Measurements from ENCODE around the gene AFF2. TPM values are rescaled to one million over a fixed set of nuclear protein-coding genes. Genes with fewer than 3 reads are reported as not detected.
"Not testable (repeated sequence)": the region's sequence is repeated elsewhere in the genome, so short reads cannot be mapped to it uniquely, and the experiment has no call there.

Gene AFF2
- polyA plus RNA-seq, 6 donors from 2014 or later = 0.23 to 0.82 (median 0.32) TPM; not detected in 2

DNA sequence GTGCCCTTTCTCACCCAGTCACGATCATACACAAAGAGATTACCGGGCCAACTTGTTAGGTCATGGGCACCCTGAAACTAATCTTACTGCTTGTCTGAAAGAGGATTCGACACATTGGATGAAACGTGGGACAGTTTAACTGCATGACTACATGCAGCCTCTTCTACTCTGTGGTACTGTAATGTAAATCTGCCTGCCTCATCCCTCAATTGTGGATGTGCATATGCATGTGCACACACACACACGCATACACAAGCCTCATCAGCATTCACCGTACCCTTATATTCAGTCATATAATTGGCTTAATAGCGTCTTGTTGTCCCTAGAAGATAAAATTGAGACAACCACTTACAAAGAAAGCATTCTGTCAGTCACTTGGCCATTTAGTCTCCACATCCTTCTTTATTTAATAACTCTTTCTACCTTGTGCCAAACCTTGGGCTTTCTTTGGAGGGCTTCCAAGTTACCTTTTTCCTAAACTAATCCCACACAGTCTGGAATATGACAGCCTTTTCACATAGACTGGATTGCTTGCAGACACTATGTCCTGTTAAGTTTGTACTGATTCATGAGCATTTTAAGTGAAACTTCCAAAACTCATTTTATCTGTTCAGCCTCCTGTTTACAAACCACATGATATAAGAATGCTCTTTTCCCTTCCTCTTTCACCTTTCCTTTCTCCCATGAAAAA lies 132.9 kb downstream of the AFF2 start:
- no peaks in the 10 kb centered on the region for H3K4me1 Mint-ChIP-seq
- no peak overlapping the region for H3K27ac Mint-ChIP-seq
- no peak for DNase-seq
- ATAC-seq (ENCODE audit: low read depth in 2 of 2) = no peak
- peaks cover 0 to 2% (median 0%) of the 10 kb centered on the region in 7 donors for H3K9me3 Mint-ChIP-seq
- no peaks in the 10 kb centered on the region for H3K27me3 Mint-ChIP-seq
- H3K4me3 Mint-ChIP-seq = no peak overlapping the region
- H3K36me3 Mint-ChIP-seq = no peaks in the 10 kb centered on the region

DNA sequence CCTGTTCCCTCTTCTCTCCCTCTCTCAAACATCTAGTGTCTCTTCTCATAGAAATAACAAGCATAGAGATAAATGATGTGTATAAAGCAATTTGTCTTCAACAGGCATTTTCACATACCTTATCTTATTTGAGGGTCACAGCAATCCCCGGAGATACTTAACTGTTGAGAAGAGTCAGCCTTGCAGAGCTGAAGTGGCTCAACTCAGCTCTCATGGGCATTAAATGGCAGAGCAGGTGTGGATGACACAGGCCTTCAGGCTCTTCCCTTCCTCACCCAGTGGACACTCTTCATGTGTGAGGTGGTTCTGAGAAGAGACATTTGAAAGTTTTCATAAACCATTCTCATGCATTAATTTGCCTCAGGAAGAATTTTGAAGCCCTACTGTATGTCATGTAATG lies 134.2 kb downstream of the AFF2 start:
- ATAC-seq (ENCODE audit: low read depth in 2 of 2) = no peak
- no peak for DNase-seq
- Mint-ChIP-seq H3K27ac (no peak overlapping the region), H3K4me1 (no peaks in the 10 kb centered on the region), H3K36me3 (no peaks in the 10 kb centered on the region), H3K4me3 (no peak overlapping the region), H3K9me3 (peaks cover 0 to 2% (median 0%) of the 10 kb centered on the region in 7 donors), H3K27me3 (no peaks in the 10 kb centered on the region)

DNA sequence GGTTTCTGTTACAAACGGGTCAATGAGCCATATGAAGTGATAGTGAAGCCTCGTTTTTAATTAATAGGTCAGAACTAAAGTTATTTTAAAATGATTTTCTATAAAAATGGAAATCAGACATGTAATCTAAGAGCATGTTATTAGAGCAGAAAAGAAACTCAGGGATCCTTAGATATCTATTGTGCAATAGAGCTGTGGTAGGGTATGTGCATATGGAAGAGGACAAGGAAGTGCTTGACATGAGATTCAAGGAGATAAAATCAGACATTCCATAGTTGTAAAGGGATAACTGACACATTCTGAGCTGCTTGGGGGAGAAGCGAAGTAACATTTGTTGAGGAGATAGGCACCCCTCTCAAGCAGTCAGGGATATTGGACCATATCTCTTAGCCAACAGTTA lies 143.0 kb downstream of the AFF2 start:
- Mint-ChIP-seq H3K27me3 (no peaks in the 10 kb centered on the region), H3K4me3 (no peak overlapping the region), H3K27ac (peak overlapping the region in 1 of 6 donors; percentile 17), H3K9me3 (peaks cover 0 to 4% (median 0%) of the 10 kb centered on the region in 7 donors), H3K4me1 (no peaks in the 10 kb centered on the region), H3K36me3 (no peaks in the 10 kb centered on the region)
- ATAC-seq (ENCODE audit: low read depth in 2 of 2) = no peak
- no peak for DNase-seq

DNA sequence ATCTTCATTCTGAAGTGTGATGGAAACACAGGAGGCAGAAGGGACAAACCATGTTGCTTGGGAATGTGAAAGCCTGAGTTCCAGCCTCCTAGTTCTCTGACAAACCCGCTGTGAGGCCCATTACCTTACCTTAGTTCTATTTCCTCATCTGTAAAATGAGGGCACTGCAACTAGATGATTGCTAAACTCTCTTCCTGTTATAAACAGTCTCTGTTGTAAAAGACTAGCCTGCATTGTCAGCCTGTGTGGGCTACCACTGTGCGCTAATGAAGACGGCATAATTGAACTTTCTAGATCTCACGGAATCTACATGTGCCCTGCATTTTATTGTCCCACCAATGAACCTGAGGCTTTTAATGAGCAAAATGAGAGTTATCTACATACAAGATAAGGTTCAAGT lies 147.2 kb downstream of the AFF2 start:
- Mint-ChIP-seq H3K9me3 (no peaks in the 10 kb centered on the region), H3K4me1 (no peaks in the 10 kb centered on the region), H3K36me3 (no peaks in the 10 kb centered on the region), H3K27me3 (no peaks in the 10 kb centered on the region), H3K27ac (no peak overlapping the region), H3K4me3 (no peak overlapping the region)
- no peak for DNase-seq
- no peak for ATAC-seq (ENCODE audit: low read depth in 2 of 2)

DNA sequence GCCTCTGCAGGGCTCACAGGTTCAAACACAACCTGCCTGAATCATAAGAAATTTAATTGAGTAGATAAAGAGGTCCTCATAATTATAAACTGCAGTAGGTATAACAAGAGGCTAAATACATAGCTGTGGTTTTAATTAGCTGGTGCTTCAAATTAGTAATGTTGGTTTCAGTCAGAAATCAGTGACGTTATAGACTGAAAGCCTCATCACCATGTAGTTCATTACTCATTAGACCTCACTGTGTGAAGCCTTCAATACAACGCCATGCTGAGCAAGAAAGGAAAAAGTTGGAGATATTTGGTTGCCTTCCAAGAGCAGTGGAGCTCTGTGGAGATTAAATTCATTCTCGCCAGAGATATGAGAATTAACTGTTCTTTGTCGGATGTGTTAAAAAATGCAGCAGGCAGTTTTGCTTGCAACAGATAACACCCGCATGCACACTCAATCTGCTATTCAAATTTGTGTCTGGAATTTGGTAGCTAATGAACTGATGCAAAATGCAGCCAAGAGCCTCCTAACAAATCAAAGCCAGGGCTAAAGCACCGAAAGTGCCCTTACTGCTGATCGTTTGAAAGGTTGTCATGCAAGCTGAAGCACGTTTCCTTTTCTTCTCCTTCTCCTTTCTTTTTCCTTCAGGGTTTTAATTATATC lies 148.9 kb downstream of the AFF2 start:
- Mint-ChIP-seq H3K36me3 (no peaks in the 10 kb centered on the region), H3K27ac (no peak overlapping the region), H3K4me3 (no peak overlapping the region), H3K27me3 (no peaks in the 10 kb centered on the region), H3K4me1 (no peaks in the 10 kb centered on the region), H3K9me3 (peaks cover 0 to 11% (median 2%) of the 10 kb centered on the region in 7 donors)
- DNase-seq = no peak
- no peak for ATAC-seq (ENCODE audit: low read depth in 2 of 2)

DNA sequence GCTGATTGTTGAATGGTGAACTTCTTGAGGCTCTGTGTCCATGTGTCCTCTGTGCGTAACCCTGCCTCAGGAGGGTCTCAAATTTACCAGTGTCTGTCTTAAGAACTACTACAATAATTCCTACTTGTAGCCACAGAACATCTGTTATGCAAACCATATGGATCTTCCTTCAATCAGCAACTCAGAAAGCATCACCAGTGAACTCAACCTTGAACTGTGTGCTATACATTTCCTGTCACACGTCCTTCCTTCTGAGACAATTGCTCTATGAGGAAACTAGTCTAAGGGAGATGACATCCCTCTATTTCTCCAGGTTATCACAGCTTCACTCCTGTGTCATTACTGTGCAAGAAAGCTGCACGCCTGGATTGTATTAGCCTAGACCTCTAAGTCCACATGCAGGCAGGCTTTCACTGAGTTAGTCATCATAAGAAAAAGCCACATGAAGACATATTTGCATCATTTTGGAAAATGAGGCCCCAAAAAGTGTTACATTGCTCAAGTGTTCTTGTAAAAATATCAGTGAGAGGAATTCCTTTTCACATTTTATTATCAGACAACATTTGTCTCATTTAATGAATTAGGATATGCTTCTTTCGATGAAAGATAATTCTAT lies 157.8 kb downstream of the AFF2 start:
- Mint-ChIP-seq H3K9me3 (peaks cover 0 to 16% (median 4%) of the 10 kb centered on the region in 7 donors), H3K27ac (peak overlapping the region in 1 of 6 donors; percentile 73)

DNA sequence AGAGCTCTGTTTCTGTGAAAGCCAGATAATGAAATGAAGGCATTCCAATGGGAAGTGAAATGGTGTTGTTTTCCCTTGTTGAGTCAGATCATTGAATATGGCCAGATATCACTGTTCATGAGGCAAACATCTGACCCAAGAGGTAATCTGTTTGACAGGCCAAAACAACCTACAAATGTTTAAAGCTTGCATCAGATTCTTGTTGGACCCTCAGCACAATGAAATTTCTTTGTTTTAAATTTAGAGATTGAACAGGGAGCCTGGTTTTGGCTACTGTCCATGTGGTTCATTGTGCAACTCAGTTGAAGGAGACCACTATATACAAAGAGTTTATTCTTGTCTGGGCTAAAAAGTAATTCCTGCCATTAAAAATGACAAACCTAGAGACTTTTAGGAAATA lies 159.1 kb downstream of the AFF2 start:
- ATAC-seq (ENCODE audit: low read depth in 2 of 2) (no peak), DNase-seq (no peak)
- H3K27me3 Mint-ChIP-seq = no peaks in the 10 kb centered on the region
- peaks cover 0 to 4% (median 0%) of the 10 kb centered on the region in 7 donors for H3K9me3 Mint-ChIP-seq
- no peak overlapping the region for H3K4me3 Mint-ChIP-seq
- no peaks in the 10 kb centered on the region for H3K36me3 Mint-ChIP-seq
- no peak overlapping the region for H3K27ac Mint-ChIP-seq
- H3K4me1 Mint-ChIP-seq = peaks cover 4 to 10% (median 6%) of the 10 kb centered on the region in 3 donors

More for the DNA sequence above, 157.8 kb downstream of the AFF2 start:
- peak; percentile 40 to 61 for ATAC-seq (ENCODE audit: low read depth in 2 of 2)
- Mint-ChIP-seq H3K4me1 (peaks cover 4 to 10% (median 6%) of the 10 kb centered on the region in 3 donors), H3K4me3 (no peak overlapping the region), H3K36me3 (no peaks in the 10 kb centered on the region), H3K27me3 (no peaks in the 10 kb centered on the region)
- no peak for DNase-seq

DNA sequence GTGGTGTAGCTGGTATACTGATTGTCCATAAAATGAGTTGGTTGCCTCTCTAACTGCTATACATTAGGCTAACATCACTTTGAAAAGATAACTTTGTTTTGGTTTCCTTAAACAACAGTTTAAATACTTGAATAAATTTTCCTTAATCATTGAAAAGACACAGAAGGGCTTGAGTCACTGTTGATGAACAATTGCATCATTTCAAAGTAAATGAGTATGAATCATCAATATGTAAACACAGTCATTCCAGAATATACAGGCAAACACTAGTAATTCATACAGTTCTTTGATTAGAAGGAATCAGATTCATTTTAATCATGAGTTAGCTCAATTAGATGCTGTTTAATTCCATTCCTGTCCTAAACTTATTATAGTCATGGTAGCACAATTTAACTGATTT lies 160.6 kb downstream of the AFF2 start:
- no peak for DNase-seq
- Mint-ChIP-seq H3K27me3 (no peaks in the 10 kb centered on the region), H3K4me1 (peaks cover 4 to 10% (median 6%) of the 10 kb centered on the region in 3 donors), H3K4me3 (no peak overlapping the region), H3K9me3 (peaks cover 0 to 13% (median 4%) of the 10 kb centered on the region in 7 donors), H3K27ac (no peak overlapping the region), H3K36me3 (no peaks in the 10 kb centered on the region)
- no peak for ATAC-seq (ENCODE audit: low read depth in 2 of 2)

DNA sequence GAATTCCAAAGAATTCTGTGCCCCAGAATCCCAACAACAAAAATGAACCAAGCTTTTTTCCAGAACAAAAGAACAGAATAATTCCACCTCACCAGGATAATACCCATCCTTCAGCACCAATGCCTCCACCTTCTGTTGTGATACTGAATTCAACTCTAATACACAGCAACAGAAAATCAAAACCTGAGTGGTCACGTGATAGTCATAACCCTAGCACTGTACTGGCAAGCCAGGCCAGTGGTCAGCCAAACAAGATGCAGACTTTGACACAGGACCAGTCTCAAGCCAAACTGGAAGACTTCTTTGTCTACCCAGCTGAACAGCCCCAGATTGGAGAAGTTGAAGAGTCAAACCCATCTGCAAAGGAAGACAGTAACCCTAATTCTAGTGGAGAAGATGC lies 161.6 kb downstream of the AFF2 start:
- peaks cover 0 to under 1% of the 10 kb centered on the region in 2 donors for H3K36me3 Mint-ChIP-seq
- H3K9me3 Mint-ChIP-seq = peaks cover 0 to 13% (median 5%) of the 10 kb centered on the region in 7 donors
- H3K27me3 Mint-ChIP-seq = no peaks in the 10 kb centered on the region
- H3K4me1 Mint-ChIP-seq = peaks cover 4 to 10% (median 6%) of the 10 kb centered on the region in 3 donors
- no peak for ATAC-seq (ENCODE audit: low read depth in 2 of 2)
- H3K27ac Mint-ChIP-seq = no peak overlapping the region
- H3K4me3 Mint-ChIP-seq = no peak overlapping the region
- no peak for DNase-seq

DNA sequence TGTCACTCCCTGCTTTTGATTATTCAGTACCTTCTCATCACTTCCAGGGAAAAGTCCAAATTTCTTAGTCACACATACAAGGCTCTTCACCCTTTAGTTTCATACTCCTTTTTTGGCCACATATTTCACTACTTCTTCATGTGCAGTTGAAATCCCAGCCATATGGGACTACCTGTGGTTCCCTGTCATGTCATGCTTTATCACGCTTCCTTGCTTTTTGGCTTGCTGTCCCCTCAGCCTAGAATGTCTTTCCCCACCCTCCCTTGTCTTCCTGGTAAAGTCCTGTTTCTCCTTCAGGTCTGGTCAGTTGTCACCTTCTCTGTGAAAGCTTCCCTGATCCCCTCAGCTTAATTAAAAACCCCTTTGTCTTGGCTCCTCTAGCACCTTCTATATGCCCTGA lies 163.8 kb downstream of the AFF2 start:
- Mint-ChIP-seq H3K27ac (no peak overlapping the region), H3K9me3 (peaks cover 6 to 29% (median 19%) of the 10 kb centered on the region in 7 donors), H3K4me3 (no peak overlapping the region), H3K36me3 (peaks cover 6 to 12% of the 10 kb centered on the region in 2 donors), H3K27me3 (no peaks in the 10 kb centered on the region), H3K4me1 (no peaks in the 10 kb centered on the region)
- no peak for ATAC-seq (ENCODE audit: low read depth in 2 of 2)
- no peak for DNase-seq

DNA sequence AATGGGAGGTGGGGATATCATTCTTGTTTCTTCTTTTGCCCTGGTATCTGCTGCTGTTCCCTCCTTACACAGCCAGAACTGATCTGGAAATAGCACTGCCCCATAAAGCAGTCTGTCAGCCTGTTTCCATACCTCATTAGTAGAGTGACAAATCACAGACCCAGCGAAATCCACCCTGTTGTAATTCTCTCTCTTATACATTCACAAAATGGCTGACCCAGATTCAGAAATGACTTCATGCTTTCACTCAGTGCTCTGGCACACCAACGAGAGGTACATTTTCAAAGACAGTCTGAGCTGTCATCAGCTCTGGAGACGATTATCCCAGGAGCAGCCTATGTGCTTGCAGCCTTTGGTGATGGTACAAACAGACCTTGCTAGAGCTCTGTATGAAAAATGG lies 164.6 kb downstream of the AFF2 start:
- no peak for DNase-seq

DNA sequence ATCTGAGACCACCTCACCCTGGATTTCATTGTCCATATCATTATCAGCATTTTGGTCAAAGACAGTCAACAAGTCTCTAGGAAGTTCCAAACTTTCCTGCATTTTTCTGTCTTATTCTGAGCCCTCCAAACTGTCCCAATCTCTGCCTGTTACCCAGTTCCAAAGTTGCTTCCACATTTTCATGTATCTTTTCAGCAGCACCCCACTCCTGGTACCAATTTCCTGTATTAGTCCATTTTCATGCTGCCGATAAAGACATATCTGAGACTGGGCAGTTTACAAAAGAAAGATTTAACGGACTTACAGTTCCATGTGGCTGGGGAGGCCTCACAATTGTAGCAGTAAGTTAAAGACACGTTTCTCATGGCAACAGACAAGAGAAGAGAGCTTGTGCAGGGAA lies 168.8 kb downstream of the AFF2 start:
- H3K4me3 Mint-ChIP-seq = not testable (repeated sequence)
- peaks cover 7 to 41% (median 29%) of the 10 kb centered on the region in 7 donors for H3K9me3 Mint-ChIP-seq

More for the DNA sequence above, 164.6 kb downstream of the AFF2 start:
- ATAC-seq (ENCODE audit: low read depth in 2 of 2) = no peak
- H3K36me3 Mint-ChIP-seq = peaks cover 7 to 20% of the 10 kb centered on the region in 2 donors
- no peaks in the 10 kb centered on the region for H3K4me1 Mint-ChIP-seq
- H3K4me3 Mint-ChIP-seq = no peak overlapping the region
- H3K27ac Mint-ChIP-seq = no peak overlapping the region
- no peaks in the 10 kb centered on the region for H3K27me3 Mint-ChIP-seq
- H3K9me3 Mint-ChIP-seq = peaks cover 7 to 38% (median 26%) of the 10 kb centered on the region in 7 donors

DNA sequence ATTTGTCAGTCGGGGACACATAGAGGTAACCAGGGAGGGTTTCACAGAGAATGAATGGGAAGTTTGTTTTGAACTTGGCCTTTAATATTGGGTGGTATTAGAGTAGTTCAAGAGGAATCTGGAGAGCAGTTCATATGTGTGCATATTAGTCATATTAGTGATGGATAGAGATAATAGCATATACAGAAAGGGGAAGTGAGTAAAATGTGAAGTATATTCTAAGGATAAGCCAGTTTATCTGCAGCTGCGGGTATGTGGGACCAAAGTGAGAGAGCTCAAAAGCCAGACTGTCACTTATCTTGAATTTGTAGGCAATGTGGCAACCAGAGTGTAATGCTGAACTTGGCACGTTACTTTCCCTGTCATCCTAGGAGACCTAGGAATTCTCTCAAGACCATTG lies 169.9 kb downstream of the AFF2 start:
- Mint-ChIP-seq H3K9me3 (peaks cover 7 to 38% (median 29%) of the 10 kb centered on the region in 7 donors), H3K36me3 (peaks cover 7 to 20% of the 10 kb centered on the region in 2 donors), H3K4me3 (no peak overlapping the region), H3K27ac (peak overlapping the region in 2 of 6 donors; percentile 13 to 15), H3K27me3 (no peaks in the 10 kb centered on the region), H3K4me1 (no peaks in the 10 kb centered on the region)
- peak in 1 of 2 donors; percentile 43 for ATAC-seq (ENCODE audit: low read depth in 2 of 2)
- DNase-seq = no peak

More for the DNA sequence above, 168.8 kb downstream of the AFF2 start:
- not testable (repeated sequence) for H3K27me3 Mint-ChIP-seq; DNase-seq; H3K4me1 Mint-ChIP-seq; H3K27ac Mint-ChIP-seq; ATAC-seq (ENCODE audit: low read depth in 2 of 2)
- H3K36me3 Mint-ChIP-seq = peaks cover 7 to 20% of the 10 kb centered on the region in 2 donors

DNA sequence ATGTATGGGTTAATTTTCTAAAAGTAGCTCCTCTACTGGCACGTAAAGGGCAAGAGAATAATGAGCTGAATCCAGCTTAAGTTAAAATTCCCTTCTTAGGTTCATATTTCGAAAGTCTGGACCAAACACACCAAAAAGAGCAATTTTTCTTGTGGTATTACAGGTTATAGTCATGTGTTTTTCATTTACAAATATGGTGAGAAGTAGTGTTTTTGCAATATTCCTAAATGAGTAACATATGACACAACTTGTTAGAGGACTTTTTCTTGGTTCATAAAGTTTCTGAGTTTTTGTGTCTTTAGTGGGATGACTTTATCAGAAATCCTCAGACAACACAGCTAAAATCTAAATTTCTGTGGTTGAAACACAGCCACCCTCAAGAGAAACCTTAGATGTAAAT lies 172.1 kb downstream of the AFF2 start:
- DNase-seq = no peak
- Mint-ChIP-seq H3K27me3 (no peaks in the 10 kb centered on the region), H3K4me1 (no peaks in the 10 kb centered on the region), H3K27ac (no peak overlapping the region), H3K4me3 (no peak overlapping the region), H3K9me3 (peaks cover 4 to 27% (median 23%) of the 10 kb centered on the region in 7 donors), H3K36me3 (peaks cover 7 to 14% of the 10 kb centered on the region in 2 donors)
- no peak for ATAC-seq (ENCODE audit: low read depth in 2 of 2)

Measured in naive B cell (primary cell).